ENCODE results near the gene NELL1. TPM values are rescaled to one million over a fixed set of nuclear protein-coding genes. Genes with fewer than 3 reads are reported as not detected.

Gene NELL1
- total and polyA plus RNA-seq, 2 experiments from 2014 or later = 1.6 TPM; not detected in 1

GRCh38 chr11:20865161-20865560, 195.8 kb downstream of the NELL1 start (continued):
- no peak for TF ChIP-seq ZNF462 (CRISPR knock-in tag; IDR thresholded peaks at IDR 0.05)

- Histone ChIP-seq H3K4me1 (ENCODE audit: insufficient read depth) (no peaks in the 10 kb centered on the region; the same call in 1 of the 2 replicates), H4K20me1 (replicated peaks; ENCODE audit: insufficient read depth) (no peaks in the 10 kb centered on the region), H3K36me3 (ENCODE audit: insufficient read depth) (no peaks in the 10 kb centered on the region), H3K9me2 (ENCODE audit: insufficient read depth) (no peaks in the 10 kb centered on the region), H3F3A (replicated peaks; ENCODE audit: low read depth) (no peaks in the 10 kb centered on the region), H3K4me3 (no peak overlapping the region), H3K27ac (ENCODE audit: low read depth) (no peak overlapping the region), H3K79me2 (replicated peaks; ENCODE audit: insufficient read depth) (no peaks in the 10 kb centered on the region), H2AFZ (no peak overlapping the region), H3K27me3 (ENCODE audit: insufficient read depth) (no peaks in the 10 kb centered on the region), H3K4me2 (no peak overlapping the region)
- DNase-seq (ENCODE audit: low spot score) (no peak), ATAC-seq (no peak)
- H3K27me3 Mint-ChIP-seq (ENCODE audit: insufficient read depth, low read depth, poor library complexity) = peaks cover 3% of the 10 kb centered on the region
- peaks cover 8% of the 10 kb centered on the region; the same call in 2 of the 3 replicates for H3K36me3 Mint-ChIP-seq (ENCODE audit: low read depth)
- peaks cover 9% of the 10 kb centered on the region; the same call in 1 of the 3 replicates for H3K9me3 Mint-ChIP-seq
- no peak overlapping the region for H3K27ac Mint-ChIP-seq
- no peak overlapping the region for H3K4me3 Mint-ChIP-seq
- TF ChIP-seq ETS1 (IDR thresholded peaks at IDR 0.05) = no peak
- TF ChIP-seq POLR2AphosphoS5 (IDR thresholded peaks at IDR 0.05; ENCODE audit: low read depth) = no peak
- TF ChIP-seq CTCF (conservative IDR thresholded peaks at IDR 0.05; ENCODE audit: low read depth in 2 of 2) = no peak
- no peak for TF ChIP-seq EZH2phosphoT487 (IDR thresholded peaks at IDR 0.05; ENCODE audit: unreplicated experiment)
- no peak for TF ChIP-seq REST (IDR thresholded peaks at IDR 0.05; ENCODE audit: unreplicated experiment)
- no peaks in the 10 kb centered on the region for H3K4me1 Mint-ChIP-seq
Observed at GRCh38 chr11:20869123-20869522, 199.7 kb downstream of the NELL1 start.

All from GM23338 (cell line).